HCT116 (cell line): ENCODE data around the gene DMKN.

ENCODE experiments used
- ATF3 ChIP-seq: IDR thresholded peaks from 2 replicates; pipeline ENCODE4 v1.6.1; 2012
- CEBPB ChIP-seq: IDR thresholded peaks from 2 replicates; pipeline ENCODE4 v1.6.1; 2012; ENCODE audit warnings: low read depth
- CTCF ChIP-seq, 3 experiments: fragments of 200-600 bp in 1 of 3; sonication (generic) in 1 of 3; IDR thresholded peaks in 2 of 3; conservative IDR thresholded peaks in 1 of 3; 2 replicates each; pipeline ENCODE4 v1.5.1; 2012 to 2017; ENCODE audit warnings: low read depth in 2 of 3, low read length in 2 of 3, antibody characterized with exemption in 1 of 3, borderline replicate concordance in 1 of 3, control low read depth in 1 of 3, mild to moderate bottlenecking in 1 of 3, mixed read lengths in 1 of 3, mixed run types in 1 of 3, moderate library complexity in 1 of 3; ENCODE audit not compliant: insufficient read depth in 1 of 3
- EZH2phosphoT487 ChIP-seq: fragments of 200-600 bp; IDR thresholded peaks from 2 replicates; pipeline ENCODE4 v1.6.1; 2018; ENCODE audit warnings: antibody characterized with exemption, borderline replicate concordance
- POLR2A ChIP-seq: IDR thresholded peaks from 2 replicates; pipeline ENCODE4 v1.7.0; 2011; ENCODE audit warnings: borderline replicate concordance; ENCODE audit not compliant: insufficient read depth, insufficient read length; ENCODE audit errors: extremely low read depth
- POLR2AphosphoS5 ChIP-seq: IDR thresholded peaks from 2 replicates; pipeline ENCODE4 v1.6.1; 2011; ENCODE audit warnings: mild to moderate bottlenecking, low read depth, low read length, moderate library complexity
- RAD21 ChIP-seq: IDR thresholded peaks from 2 replicates; pipeline ENCODE4 v1.6.1; 2012; ENCODE audit warnings: low read depth, mild to moderate bottlenecking
- SIN3A ChIP-seq: IDR thresholded peaks from 2 replicates; pipeline ENCODE4 v1.6.1; 2012; ENCODE audit warnings: low read depth
- YY1 ChIP-seq: IDR thresholded peaks from 2 replicates; pipeline ENCODE4 v1.6.1; 2011; ENCODE audit warnings: low read length, low read depth, moderate library complexity, mild to moderate bottlenecking; ENCODE audit not compliant: insufficient replicate concordance; ENCODE audit errors: extremely low read depth
- ZBTB33 ChIP-seq: IDR thresholded peaks from 2 replicates; pipeline ENCODE4 v1.6.1; 2011; ENCODE audit warnings: mild to moderate bottlenecking, low read length, moderate library complexity; ENCODE audit not compliant: insufficient replicate concordance; ENCODE audit errors: extremely low read depth
- ZFX ChIP-seq: fragments of 450-650 bp; IDR thresholded peaks from 2 replicates; pipeline ENCODE4 v1.6.1; 2017

- TF ChIP-seq SIN3A = no peak
- TF ChIP-seq ZBTB33 = no peak
- TF ChIP-seq POLR2A = no peak
- TF ChIP-seq POLR2AphosphoS5 = no peak
- TF ChIP-seq CTCF (IDR thresholded peaks at IDR 0.05 in 2 of 3, conservative IDR thresholded peaks at IDR 0.05 in 1 of 3; ENCODE audit: borderline replicate concordance in 1 of 3, insufficient read depth in 1 of 3, low read depth in 2 of 3, low read length in 2 of 3) = no peak
- TF ChIP-seq ATF3 = no peak
- TF ChIP-seq CEBPB = no peak
- TF ChIP-seq YY1 = no peak
- TF ChIP-seq RAD21 = no peak
- TF ChIP-seq ZFX = no peak
- TF ChIP-seq EZH2phosphoT487 = no peak
Measured at GRCh38 chr19:35558400-35559280, 45.2 kb upstream of the DMKN start.
